Thyroid gland (tissue), 4 donors: ENCODE results near the gene PCDH12. TPM values are rescaled to one million over a fixed set of nuclear protein-coding genes. Genes with fewer than 3 reads are reported as not detected.

Experiments
- DNase-seq, 2 donors: peaks; one replicate each; pipeline ENCODE4 v3.0.0-alpha.2; 2019
- H3K27ac ChIP-seq, 3 donors: fragments of 200-600 bp; sonication (generic); 1 replicate in 2 of 3; 2 replicates in 1 of 3; pipeline ENCODE4 v1.5.1; 2016 to 2019; ENCODE audit warnings: mild to moderate bottlenecking in 1 of 3, moderate library complexity in 1 of 3
- H3K27me3 ChIP-seq: fragments of 200-600 bp; sonication (generic); one replicate; pipeline ENCODE4 v1.5.1; 2019
- H3K36me3 ChIP-seq, 2 donors: fragments of 200-600 bp; sonication (generic); one replicate each; pipeline ENCODE4 v1.5.1; 2016 to 2019
- H3K4me1 ChIP-seq, 2 donors: fragments of 200-600 bp; sonication (generic); one replicate each; pipeline ENCODE4 v1.5.1; 2017 to 2019
- H3K4me3 ChIP-seq, 3 donors: fragments of 200-600 bp; sonication (generic); replicated peaks in 1 of 3; 1 replicate in 2 of 3; 2 replicates in 1 of 3; pipeline ENCODE4 v1.5.1; 2016; ENCODE audit warnings: mild to moderate bottlenecking in 1 of 3
- H3K9me3 ChIP-seq: fragments of 200-600 bp; sonication (generic); one replicate; pipeline ENCODE4 v1.5.1; 2017
- POLR2A ChIP-seq, 2 donors: fragments of 450-650 bp; IDR thresholded peaks; one replicate each; pipeline ENCODE4 v1.6.1; 2017; ENCODE audit warnings: antibody characterized with exemption in 2 of 2, mild to moderate bottlenecking in 2 of 2, moderate library complexity in 1 of 2
- WGBS, 2 donors: methylation state at CpG; one replicate each; pipeline ENCODE4 v1.1.5; 2017; 5-methylcytosine and 5-hydroxymethylcytosine counted together
- intact Hi-C: fragments of 100-400 bp; cut with DNase I; formaldehyde crosslinking; loops from one replicate; pipeline ENCODE4 v1.15.1; 2023
- total RNA-seq, 4 donors: library from RNA; depleted of rRNA; stranded (reverse); fragments of >200 nt; gene quantifications; one replicate each; pipeline ENCODE4 v1.2.3, GENCODE V29; 2016
- TF ChIP-seq, protein P1 (sequence below), 6 experiments: fragments of 200-600 bp in 3 of 6; fragments of 450-650 bp in 3 of 6; sonication (generic) in 3 of 6; IDR thresholded peaks; one replicate each; pipeline ENCODE4 v1.5.1; 2016 to 2019; ENCODE audit warnings: antibody characterized with exemption in 6 of 6, mild to moderate bottlenecking in 2 of 6, inconsistent platforms in 1 of 6, moderate library complexity in 1 of 6

The PCDH12 gene
- 10 to 100 TPM in 1 of 4 donors, 1 to 10 TPM in 3; 7.7 to 23.2 (median 8.0) TPM for total RNA-seq

DNA sequence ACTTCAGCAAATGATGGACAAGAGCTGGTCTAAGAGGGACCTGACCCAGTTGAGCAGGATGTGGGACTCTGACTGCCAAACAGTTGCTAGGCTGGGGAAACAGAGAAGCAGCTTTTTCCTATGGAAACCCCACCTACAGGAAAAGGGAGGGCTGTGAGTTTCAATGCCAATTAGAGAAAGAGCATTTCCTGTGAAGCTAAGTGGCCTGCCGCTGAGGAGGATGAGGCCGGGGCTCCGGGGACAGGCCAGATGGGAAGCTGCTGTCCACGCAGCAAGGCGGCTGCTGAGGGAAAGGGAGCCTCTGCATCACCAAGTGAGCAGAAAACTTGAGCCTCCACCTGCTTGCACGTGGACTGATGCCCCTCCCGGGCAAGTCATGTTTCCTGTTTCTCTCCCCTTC lies at the start of gene PCDH12:
Gene PCDH12, minus strand, starts transcription at position 90 of the 400 bp plus-strand sequence. CDS start 351 bp downstream, outside the sequence.
- H3K9me3 ChIP-seq: no peaks in the 10 kb centered on the region
- no peaks in the 10 kb centered on the region for H3K36me3 ChIP-seq
- H3K27ac ChIP-seq: peak within 1 kb of the TSS in 2 of 3 donors; percentile 31 to 36
- intact Hi-C loops: loop anchor here (10.0 kb wide), 1 partner anchor 73 kb away; no protein-coding TSS in a partner anchor
- H3K4me1 ChIP-seq: no peaks in the 10 kb centered on the region
- 15 to 19% methylated on average over 7 of the region's 7 CpGs for WGBS, 2 donors
- peak; percentile 17 to 26 for DNase-seq
- TF ChIP-seq, protein P1, sequence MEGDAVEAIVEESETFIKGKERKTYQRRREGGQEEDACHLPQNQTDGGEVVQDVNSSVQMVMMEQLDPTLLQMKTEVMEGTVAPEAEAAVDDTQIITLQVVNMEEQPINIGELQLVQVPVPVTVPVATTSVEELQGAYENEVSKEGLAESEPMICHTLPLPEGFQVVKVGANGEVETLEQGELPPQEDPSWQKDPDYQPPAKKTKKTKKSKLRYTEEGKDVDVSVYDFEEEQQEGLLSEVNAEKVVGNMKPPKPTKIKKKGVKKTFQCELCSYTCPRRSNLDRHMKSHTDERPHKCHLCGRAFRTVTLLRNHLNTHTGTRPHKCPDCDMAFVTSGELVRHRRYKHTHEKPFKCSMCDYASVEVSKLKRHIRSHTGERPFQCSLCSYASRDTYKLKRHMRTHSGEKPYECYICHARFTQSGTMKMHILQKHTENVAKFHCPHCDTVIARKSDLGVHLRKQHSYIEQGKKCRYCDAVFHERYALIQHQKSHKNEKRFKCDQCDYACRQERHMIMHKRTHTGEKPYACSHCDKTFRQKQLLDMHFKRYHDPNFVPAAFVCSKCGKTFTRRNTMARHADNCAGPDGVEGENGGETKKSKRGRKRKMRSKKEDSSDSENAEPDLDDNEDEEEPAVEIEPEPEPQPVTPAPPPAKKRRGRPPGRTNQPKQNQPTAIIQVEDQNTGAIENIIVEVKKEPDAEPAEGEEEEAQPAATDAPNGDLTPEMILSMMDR (IDR thresholded peaks at IDR 0.05): no peak
- no peak for TF ChIP-seq POLR2A (IDR thresholded peaks at IDR 0.05)
- no peak within 1 kb of the TSS for H3K4me3 ChIP-seq
- H3K27me3 ChIP-seq: no peaks in the 10 kb centered on the region

- WGBS, 2 donors: 86 to 95% methylated on average over 1 of the region's 1 CpG
- Histone ChIP-seq H3K4me1 (peaks cover 6 to 7% of the 10 kb centered on the region in 2 donors), H3K9me3 (no peaks in the 10 kb centered on the region), H3K27ac (no peak overlapping the region), H3K27me3 (no peaks in the 10 kb centered on the region), H3K36me3 (peaks cover 10 to 28% of the 10 kb centered on the region in 2 donors), H3K4me3 (no peak overlapping the region)
- DNase-seq: no peak
- intact Hi-C loops: loop anchor here (5.0 kb wide), 1 partner anchor 135 kb away; no protein-coding TSS in a partner anchor
- TF ChIP-seq, protein P1 (IDR thresholded peaks at IDR 0.05): no peak
- no peak for TF ChIP-seq POLR2A (IDR thresholded peaks at IDR 0.05)
These were observed 49.2 kb upstream of the PCDH12 start for GRCh38 chr5:142007237-142007544.

GRCh38 chr5:142006363-142007236 lies 48.6 kb upstream of the PCDH12 start:
- Histone ChIP-seq H3K9me3 (no peaks in the 10 kb centered on the region), H3K27me3 (no peaks in the 10 kb centered on the region), H3K36me3 (peaks cover 13 to 28% of the 10 kb centered on the region in 2 donors), H3K4me1 (peaks cover under 1% of the 10 kb centered on the region in 2 donors), H3K27ac (no peak overlapping the region), H3K4me3 (no peak overlapping the region)
- intact Hi-C loops: loop anchor here (5.0 kb wide), 1 partner anchor 136 kb away; no protein-coding TSS in a partner anchor
- WGBS, 2 donors: 71 to 86% methylated on average over 2 to 3 of the region's 3 CpGs
- TF ChIP-seq POLR2A (IDR thresholded peaks at IDR 0.05): no peak
- DNase-seq: no peak

- WGBS, 2 donors: 82 to 83% methylated on average over 2 of the region's 2 CpGs
- Histone ChIP-seq H3K4me3 (no peak overlapping the region), H3K4me1 (peaks cover 3 to 11% of the 10 kb centered on the region in 2 donors), H3K27me3 (no peaks in the 10 kb centered on the region), H3K9me3 (no peaks in the 10 kb centered on the region), H3K27ac (no peak overlapping the region), H3K36me3 (peaks cover 20 to 28% of the 10 kb centered on the region in 2 donors)
- intact Hi-C loops: no loop called here
- no peak for TF ChIP-seq POLR2A (IDR thresholded peaks at IDR 0.05)
- TF ChIP-seq, protein P1 (IDR thresholded peaks at IDR 0.05): no peak
- DNase-seq: no peak
These were observed 45.3 kb upstream of the PCDH12 start for GRCh38 chr5:142003266-142003800.

- intact Hi-C loops: no loop called here
- Histone ChIP-seq H3K4me3 (no peak overlapping the region), H3K27ac (peak overlapping the region; percentile 32 to 57 (median 43)), H3K36me3 (peaks cover 20 to 21% of the 10 kb centered on the region in 2 donors), H3K4me1 (peaks cover 3 to 11% of the 10 kb centered on the region in 2 donors), H3K9me3 (no peaks in the 10 kb centered on the region), H3K27me3 (no peaks in the 10 kb centered on the region)
- no peak for TF ChIP-seq POLR2A (IDR thresholded peaks at IDR 0.05)
- TF ChIP-seq, protein P1 (IDR thresholded peaks at IDR 0.05): peak in 3 of 6 experiments; percentile 9 to 29 (median 26)
- DNase-seq: peak; percentile 10 to 48
- 55 to 64% methylated on average over 6 of the region's 6 CpGs for WGBS, 2 donors
These were observed 42.9 kb upstream of the PCDH12 start for GRCh38 chr5:142000704-142001484.
